Measurements from ENCODE around the gene FOXM1.

The FOXM1 gene

DNA sequence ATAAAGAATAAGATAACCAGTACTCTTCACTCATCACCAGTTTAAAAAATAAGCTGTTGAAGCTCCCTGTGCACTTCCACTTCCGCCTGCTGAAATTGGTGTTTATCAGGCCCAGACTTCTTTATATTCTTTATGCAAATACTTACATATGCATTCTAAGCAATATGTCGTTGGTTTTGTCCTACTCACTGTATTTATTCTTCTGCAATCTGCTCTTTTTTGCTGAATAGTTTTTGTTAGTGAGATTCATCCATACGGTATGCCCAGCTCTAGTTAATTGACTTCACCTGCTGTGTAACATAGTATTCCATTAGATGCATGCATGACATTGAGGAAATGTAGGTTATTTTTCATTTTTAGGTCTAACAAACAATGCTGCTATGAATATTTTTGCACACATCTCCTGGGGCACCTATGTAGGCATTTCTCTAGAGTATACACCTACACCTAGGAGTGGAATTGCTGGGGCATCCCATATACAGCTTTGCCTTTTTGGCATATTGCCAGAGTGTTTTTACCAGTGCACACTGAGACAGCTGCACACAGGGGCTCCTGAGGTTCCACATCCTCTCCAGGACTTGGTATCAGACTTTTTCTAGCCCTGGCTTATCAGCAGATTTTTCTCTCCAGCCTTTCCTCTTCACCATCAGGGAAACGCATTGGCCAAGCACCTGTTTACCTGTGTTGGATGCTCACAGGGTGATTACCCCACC lies 41.1 kb downstream of the FOXM1 start:
- DNase-seq: no peak

DNA sequence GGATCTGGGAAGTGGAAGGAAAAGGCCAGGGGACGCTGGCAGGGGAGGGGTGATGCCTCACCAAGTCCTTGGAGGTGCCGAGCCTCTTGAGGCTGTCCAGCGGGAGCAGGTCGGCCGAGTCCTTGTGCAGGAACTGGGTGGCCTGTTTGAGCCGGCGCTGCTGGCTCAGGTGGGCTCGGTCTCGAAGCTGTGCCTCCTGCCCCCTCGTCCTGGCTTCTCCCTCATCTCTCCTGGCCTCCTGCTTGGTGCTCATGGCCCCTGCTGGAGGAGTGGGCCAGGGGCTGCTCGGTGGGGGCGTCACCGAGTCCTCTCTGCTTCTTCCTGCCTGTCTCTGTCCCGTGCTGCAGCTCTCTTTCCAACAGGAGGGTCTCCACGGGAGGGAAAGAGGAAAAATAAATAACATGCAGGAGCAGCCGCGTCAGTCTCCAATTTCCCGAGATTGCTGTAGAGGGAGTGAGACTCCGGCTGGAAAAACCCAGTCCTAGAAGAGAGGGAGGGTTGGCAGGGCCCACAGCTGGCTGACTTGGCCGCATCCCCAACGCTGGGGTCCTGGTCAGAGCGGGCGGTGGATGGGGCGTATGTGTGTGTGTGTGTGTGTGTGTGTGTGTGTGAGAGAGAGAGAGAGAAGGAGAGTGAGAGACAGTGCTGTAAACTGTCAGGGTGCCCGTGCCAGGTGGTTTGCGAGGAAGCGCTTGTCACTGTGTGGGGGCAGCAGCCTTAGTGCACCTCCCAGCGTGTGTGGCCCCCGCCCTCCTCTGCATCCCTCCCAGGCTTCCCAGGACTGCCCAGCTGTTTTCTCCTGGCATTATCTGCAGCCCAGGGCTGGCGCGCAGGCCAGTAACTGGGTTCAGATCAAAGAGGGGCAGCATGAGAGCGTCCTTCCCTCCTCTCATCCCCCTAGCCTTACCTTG lies 42.1 kb downstream of the FOXM1 start, which contains the start of gene NRIP2:
Gene NRIP2, minus strand, starts transcription at position 455 of the 911 bp plus-strand sequence. Its CDS starts 52 bp downstream, at position 403.
- DNase-seq: no peak

DNA sequence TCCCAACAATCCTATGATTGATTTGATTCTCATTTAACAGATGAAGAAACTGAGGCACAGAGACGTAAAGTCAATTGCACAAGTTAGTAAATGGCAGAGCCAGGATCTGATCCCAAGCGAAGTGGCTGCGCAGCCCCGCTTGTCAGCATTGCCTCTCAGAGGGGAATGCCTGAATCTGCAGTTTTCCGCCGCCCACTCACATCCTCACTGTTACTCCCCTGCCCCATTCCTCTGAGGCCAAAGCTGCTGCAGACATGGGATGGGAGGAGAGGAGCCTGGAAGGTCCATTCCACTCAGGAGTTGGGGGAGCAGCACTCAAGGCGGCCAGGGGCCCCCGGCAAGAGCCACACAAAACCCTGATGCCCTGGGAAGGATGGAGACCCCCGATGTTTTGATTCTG lies 43.2 kb downstream of the FOXM1 start:
- DNase-seq: no peak

DNA sequence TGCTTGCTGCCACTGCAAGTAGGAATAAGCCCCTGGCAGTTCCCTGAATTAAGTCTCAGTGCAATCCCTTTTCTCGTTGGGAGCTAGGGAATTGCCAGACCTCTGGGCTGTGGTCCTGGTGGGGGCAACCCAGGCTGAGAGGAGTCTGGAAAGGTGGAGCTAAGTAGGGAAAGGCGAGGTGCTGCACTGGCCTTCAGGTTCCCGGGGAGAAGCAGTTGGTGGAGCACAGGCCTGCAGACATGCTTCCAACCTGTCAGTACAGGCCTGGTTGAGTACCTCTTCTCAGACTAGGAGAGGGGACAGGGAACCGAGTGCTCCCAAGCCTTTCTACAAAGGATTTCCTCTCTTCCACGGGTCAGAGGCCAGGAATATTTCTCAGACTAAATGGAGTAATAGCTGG lies 43.6 kb downstream of the FOXM1 start:
- DNase-seq: no peak

DNA sequence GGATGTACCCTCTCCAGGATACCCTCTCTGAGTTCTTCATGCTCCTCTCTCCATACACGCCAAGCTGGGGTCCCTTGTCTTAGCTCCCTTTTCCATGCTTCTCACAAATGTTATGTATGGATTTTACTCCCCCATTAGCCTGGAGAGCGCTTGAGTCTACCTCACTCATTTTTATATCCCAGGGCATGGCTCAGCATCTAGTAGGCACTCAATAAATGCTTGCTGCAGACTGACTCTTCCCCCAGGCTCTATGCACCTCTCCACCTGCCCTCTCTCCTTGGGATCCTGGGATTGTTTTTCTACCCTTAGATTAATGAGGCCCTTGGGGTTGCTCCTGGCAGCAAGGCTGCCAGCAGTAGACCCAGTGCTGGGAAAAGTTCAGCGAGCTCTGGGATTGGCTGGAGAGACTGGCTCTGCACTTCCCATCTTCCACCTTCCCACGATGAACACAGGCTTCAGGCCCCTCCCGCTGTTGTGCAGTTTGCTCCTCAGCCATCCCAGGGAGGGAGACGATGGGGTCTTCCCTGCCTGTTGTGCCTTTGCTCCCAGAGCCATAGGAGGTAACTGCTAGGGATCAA lies 44.3 kb downstream of the FOXM1 start:
- DNase-seq: no peak

DNA sequence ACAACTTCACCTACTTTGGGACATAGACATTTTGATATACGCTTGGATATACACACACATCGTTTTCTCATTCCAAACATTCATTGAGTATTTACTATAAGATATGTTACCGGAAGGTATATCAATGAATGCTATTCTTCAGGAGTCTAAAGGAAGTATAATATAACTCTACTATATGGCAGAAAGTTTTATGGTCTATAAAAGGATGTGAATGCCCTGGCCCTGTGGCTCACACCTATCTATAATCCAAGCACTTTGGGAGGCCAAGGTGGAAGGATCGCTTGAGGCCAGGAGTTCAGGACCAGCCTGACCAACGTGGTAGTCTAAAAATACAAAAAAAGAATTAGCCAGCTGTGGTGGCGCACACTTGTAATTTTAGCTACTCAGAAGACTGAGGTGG lies 47.7 kb downstream of the FOXM1 start:
- DNase-seq: no peak

DNA sequence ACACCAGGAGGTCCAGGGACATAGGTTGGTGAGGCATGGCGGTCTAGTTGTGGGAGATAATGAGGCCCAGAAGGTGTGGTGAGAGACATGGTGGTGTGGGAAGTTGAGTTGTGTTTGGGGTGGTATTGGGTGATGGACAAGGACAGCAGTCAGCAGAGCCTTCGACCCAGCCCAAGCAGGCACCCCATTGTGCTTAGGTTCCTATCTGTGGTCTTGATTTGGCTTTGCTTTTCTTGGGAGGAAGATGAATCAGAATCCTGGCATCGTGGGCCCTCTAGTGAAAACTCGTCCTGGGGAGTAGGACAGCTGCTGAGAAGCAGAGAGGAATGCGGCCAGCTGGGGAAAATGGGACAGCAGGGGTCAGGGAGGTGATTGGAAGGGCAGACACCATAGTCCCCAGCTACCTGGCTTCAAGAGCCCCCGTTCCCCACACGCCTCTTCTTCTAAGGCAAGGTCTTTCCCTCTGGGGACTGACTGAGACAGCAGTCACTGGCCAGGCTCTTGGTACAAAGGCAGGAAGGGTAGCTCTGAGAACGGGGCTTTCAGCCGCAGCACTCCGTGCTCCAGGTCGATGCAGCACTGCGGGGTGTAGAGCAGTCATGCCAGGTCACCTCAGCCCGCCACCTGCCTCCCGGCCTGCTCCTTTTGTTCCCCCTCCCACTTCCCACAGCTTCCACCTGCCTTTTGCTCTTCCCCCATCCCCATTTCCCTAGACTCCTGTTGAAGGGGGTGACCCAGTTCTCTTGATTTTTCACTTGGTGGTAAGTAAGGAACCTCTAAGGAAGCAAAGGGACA lies 50.1 kb downstream of the FOXM1 start:
- DNase-seq: no peak

DNA sequence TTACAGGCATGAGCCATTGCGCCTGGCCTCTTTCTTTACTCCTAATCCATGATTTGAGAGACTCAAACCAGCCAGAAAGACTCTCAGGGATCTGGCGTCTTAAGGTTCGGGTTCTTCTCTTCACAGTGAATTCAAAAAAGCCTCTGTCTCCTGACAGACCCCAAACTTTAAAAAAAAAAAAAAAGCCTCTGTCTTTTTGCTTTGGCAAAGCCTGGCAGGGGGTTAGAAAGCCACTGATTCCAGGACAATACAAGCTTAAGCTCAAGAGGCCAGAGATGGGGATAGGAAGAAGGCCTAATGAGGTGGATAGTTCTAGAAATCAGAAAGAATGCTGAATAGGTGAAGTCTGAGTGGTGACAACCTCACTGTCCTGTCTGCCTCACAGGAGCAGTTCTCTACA lies 50.9 kb downstream of the FOXM1 start:
- DNase-seq: no peak

DNA sequence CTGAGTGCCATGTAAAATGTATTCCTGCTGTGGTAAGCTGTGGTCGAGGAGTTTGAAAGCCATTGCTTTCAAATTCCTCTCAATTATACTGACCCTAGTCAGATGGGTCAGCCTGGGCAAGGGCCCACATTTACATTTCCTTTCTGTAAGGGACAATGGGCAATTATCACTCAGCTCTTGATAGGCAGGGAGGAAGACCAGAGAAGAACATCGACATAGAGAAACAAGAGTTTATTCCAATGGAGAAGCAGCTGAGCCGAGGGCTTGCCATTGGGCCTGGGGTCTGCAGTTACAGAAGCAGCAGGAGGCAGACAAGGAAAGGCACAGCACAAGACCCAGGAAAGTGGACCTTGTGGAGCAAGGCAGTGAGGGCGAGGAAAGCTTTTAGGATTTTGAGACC lies 51.8 kb downstream of the FOXM1 start:
- DNase-seq: no peak

DNA sequence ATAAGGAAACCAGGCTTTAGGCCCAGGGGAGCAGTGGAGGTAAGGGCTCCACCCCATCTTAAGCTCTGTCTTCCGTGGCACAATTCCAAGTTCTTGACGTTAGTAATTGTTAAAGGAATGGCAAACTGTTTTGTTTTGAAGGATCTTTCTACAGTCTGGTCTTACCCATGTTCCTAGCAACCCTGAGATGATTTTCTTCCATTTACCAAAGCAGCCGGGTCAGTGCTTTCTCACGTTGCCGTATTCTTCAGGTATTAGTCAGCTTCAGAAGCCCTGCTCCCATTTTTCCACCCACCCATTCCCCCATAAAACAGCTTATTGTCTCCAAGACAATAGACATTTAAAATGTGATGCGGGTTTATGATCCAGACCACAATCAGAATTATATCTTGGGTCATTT lies 52.4 kb downstream of the FOXM1 start:
- no peak for DNase-seq

DNA sequence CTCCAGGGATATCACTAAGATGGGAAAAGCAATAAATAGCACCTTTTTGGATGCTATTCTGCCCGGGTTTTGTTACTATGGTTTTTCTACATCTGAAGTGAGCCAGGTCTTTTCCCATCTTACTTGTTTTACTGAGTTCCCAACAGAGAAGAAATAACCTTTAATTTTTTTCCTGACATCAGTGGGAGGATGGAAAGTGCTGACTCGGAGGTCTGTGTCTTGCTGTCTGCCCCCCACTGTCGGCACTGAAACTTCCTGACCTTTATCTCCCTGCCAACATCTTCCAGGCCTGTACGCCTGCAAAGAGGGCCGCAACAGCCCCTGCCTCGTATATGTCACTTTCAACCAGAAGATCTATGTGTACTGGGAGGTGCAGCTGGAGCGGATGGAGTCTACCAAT lies 53.5 kb downstream of the FOXM1 start:
- DNase-seq: no peak

DNA sequence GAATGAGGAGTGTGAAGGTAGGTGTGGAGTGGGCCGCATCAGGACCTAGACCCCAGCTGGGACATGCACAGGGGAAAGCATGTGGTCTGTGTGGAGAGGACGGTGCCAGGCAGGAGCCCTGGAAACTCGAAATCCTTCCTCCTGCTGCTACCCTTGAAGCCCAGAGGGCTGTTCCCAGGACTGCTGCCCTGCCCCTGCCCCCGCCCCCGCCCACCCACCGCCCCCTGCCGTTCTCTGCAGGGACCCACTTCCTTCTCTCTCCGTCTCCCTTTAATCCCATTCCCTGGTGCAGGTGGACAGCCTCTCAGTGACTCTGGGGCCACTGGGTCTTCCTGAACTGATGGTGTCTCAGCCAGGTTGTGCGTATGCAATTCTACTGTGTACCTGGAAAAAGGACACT lies 56.5 kb downstream of the FOXM1 start:
- no peak for DNase-seq

DNA sequence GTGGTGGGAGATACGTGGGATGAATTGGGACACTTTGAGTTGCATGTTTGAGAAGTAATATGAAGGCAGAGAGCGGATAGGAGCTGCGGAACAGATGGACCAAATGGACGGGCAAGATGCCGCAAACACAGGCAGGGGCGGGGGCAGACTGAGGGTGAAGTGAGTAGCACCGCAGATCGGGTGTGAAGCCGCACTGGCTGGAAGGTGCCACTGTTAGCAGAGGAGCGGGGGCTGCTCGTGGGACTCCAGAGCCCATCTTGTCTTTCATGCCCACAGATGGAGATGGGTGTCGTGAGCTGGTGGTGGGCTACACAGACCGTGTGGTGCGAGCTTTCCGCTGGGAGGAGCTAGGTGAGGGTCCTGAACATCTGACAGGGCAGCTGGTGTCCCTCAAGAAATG lies 57.2 kb downstream of the FOXM1 start:
- DNase-seq: no peak

DNA sequence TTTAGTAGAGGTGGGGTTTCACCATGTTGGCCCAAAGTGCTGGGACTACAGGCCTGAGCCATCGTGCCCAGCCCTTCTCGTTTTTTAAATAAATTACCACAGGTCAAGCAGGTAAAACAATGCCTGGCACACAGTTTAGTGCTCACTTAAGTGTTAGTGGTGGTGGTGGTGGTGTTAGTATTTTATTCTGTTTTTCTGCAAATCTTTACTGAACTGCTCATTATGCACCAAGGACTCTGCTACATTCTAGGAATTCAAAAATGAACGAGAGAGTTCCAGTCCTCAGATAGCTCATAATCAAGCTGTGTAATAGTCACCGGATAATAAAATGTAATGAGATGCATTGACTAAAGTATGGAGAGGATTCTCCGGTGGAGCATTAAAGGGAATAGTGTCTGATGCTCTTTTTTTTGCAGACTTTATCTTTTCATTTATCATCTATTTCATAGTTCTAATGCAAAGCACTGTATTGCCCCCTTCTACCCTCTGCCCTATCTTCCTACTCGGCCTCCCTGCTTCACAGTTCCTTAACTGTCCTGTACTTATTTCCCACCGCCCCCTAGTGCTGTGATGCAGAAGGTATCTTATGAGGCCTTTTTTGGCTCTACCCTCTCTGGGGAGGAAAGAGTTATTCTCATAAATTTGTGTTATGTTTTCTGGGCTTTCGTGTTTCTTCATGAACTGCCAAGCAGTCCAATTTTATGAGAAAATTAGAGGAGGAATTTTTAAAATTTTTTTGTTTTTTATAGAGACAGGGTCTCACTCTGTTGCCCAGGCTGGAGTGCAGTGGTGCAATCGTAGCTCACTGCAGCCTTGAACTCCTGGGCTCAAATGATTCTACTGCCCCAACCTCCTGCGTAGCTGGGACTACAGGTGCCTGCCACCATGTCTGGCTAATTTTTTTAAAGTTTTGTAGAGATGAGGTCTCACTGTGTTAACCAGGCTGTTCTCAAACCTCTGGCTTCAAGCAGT lies 63.5 kb downstream of the FOXM1 start:
- no peak for DNase-seq

DNA sequence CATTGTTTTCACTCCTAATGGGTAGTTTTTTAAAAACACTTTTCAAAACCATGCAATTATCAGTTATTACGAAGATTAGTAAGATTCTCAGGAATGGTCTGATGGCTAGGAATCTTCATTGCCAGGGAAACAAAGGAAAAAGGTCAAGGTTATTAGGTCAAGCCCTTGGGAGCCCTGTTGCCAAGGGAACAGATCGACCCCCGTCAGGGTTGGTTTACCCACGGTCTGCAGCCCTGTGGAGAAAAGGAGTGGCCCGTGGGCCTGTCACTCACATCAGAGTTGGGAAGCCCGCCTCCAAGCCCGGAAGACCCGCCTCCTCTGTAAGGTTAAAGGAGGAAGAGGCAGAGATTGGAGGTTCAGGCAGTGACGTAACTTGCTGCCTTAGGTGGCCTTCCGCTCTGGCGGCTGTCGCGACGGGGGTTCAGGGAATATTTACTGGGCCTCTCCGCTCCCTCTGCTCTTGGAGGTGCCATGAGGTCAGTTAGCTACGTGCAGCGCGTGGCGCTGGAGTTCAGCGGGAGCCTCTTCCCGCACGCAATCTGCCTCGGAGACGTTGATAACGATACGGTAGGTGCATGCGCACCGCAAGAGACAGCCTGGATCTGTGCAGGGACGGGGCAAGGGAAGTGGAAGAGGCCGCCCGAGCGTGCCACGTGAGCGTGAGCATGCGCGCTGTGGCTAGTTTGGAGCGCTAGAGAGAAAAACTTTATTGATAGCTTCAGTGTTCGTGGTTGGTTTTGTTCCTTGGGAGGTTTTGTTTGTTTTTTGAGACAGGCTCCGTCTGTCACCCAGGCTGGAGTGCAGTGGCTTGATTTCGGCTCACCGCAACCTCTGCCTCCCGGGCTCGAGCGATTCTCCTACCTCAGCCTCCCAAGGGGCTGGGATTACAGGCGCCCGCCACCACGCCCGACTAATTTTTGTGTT lies 64.4 kb downstream of the FOXM1 start, which contains the start of gene ITFG2:
Gene ITFG2, plus strand, starts transcription at position 379 of the 924 bp plus-strand sequence. Its CDS starts 93 bp downstream, at position 472.
- DNase-seq: peak; percentile 100

DNA sequence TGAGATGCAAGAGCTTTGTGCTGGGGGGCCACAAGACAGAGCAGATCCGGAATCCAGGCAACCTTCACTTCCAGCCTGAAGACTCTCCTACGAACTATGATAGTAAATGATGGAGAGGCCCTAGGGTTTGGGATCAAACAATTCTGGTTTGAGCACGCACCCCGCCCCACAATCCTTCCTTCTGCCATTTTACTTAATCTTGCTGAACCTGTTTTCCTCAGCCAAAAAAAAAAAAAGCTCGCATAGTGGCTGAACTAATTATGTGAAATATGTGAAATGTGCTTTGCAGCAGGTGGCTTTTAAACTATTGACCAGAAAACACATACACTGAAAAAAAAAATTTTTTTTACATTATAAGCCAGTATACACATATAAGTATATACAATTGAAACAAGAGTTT lies 65.2 kb downstream of the FOXM1 start:
- no peak for DNase-seq

All from NCI-H1417 treated with DMSO at 0.1 percent for 48 hours (cell line).